ENCODE measurements around the gene USP25. TPM values are rescaled to one million over a fixed set of nuclear protein-coding genes. Genes with fewer than 3 reads are reported as not detected.

The USP25 gene
- total RNA-seq, 1 experiment from 2014 or later = 33.6 TPM

- Histone ChIP-seq H3K36me3 (ENCODE audit: control insufficient read depth in 1 of 2, insufficient read depth in 2 of 2, low read length in 2 of 2) (no peaks in the 10 kb centered on the region), H3K9me2 (ENCODE audit: insufficient read depth) (no peaks in the 10 kb centered on the region), H3K4me1 (ENCODE audit: control insufficient read depth in 1 of 2, insufficient read depth in 2 of 2, low read length in 2 of 2) (no peaks in the 10 kb centered on the region), H2AFZ (ENCODE audit: low read depth, low read length, poor library complexity, severe bottlenecking) (no peak overlapping the region), H3K79me2 (ENCODE audit: insufficient read depth, low read length) (peaks cover 93% of the 10 kb centered on the region), H3K27me3 (ENCODE audit: insufficient read depth, low read length) (no peaks in the 10 kb centered on the region), H3K27ac (ENCODE audit: low read depth, low read length) (no peak overlapping the region), H3K4me3 (replicated peaks in 1 of 2; ENCODE audit: low read depth in 1 of 2, low read length in 2 of 2) (no peak overlapping the region), H3K4me2 (ENCODE audit: low read length) (no peak overlapping the region), H4K20me1 (ENCODE audit: insufficient read depth) (no peaks in the 10 kb centered on the region), H3K9me3 (ENCODE audit: control insufficient read depth in 1 of 2, insufficient read depth in 1 of 2, low read depth in 1 of 2, low read length in 2 of 2) (no peaks in the 10 kb centered on the region), H3K9ac (ENCODE audit: low read length) (no peak overlapping the region)
- DNase-seq (ENCODE audit: low read depth, low spot score) = no peak
- intact Hi-C loops (cut with micrococcal nuclease) = no loop called here
- ATAC-seq = no peak
- ChIA-PET CTCF (no interaction called here), RAD21 (ENCODE audit: low non-redundant PET in 1 of 2, low total read pairs in 2 of 2, uncharacterized antibody in 2 of 2, unreplicated experiment in 2 of 2) (no interaction called here), POLR2A (interaction anchor here (1.9 kb wide), 1 partner anchor 12 kb away, joined by 9 read pairs; no protein-coding TSS in a partner anchor)
- no peak for TF ChIP-seq ZFX (IDR thresholded peaks at IDR 0.05)
- no peak for TF ChIP-seq ZBTB33 (IDR thresholded peaks at IDR 0.05; ENCODE audit: extremely low read depth, insufficient replicate concordance, low read length)
- no peak for TF ChIP-seq SP1 (IDR thresholded peaks at IDR 0.05; ENCODE audit: low read depth)
- no peak for TF ChIP-seq JUND (IDR thresholded peaks at IDR 0.05)
- TF ChIP-seq CEBPB (IDR thresholded peaks at IDR 0.05; ENCODE audit: low read depth) = no peak
- no peak for TF ChIP-seq SRF (IDR thresholded peaks at IDR 0.05; ENCODE audit: low read depth)
- TF ChIP-seq REST (IDR thresholded peaks at IDR 0.05; ENCODE audit: low read depth) = no peak
- no peak for TF ChIP-seq YY1 (IDR thresholded peaks at IDR 0.05; ENCODE audit: extremely low read depth, insufficient replicate concordance, low read depth, low read length)
- no peak for TF ChIP-seq TCF7L2 (IDR thresholded peaks at IDR 0.05; ENCODE audit: borderline replicate concordance, extremely low read depth, insufficient read depth, insufficient read length)
- no peak for TF ChIP-seq ATF3 (IDR thresholded peaks at IDR 0.05)
- TF ChIP-seq RAD21 (IDR thresholded peaks at IDR 0.05; ENCODE audit: low read depth) = no peak
- no peak for TF ChIP-seq POLR2AphosphoS5 (IDR thresholded peaks at IDR 0.05; ENCODE audit: low read depth, low read length)
- no peak for TF ChIP-seq CTCF (IDR thresholded peaks at IDR 0.05 in 2 of 3, conservative IDR thresholded peaks at IDR 0.05 in 1 of 3; ENCODE audit: borderline replicate concordance in 1 of 3, insufficient read depth in 1 of 3, low read depth in 2 of 3, low read length in 2 of 3)
- TF ChIP-seq POLR2A (IDR thresholded peaks at IDR 0.05; ENCODE audit: borderline replicate concordance, extremely low read depth, insufficient read depth, insufficient read length) = no peak
- TF ChIP-seq FOSL1 (IDR thresholded peaks at IDR 0.05; ENCODE audit: low read depth) = no peak
- no peak for TF ChIP-seq CBX3 (IDR thresholded peaks at IDR 0.05; ENCODE audit: low read depth)
- no peak for TF ChIP-seq MAX (IDR thresholded peaks at IDR 0.05)
- TF ChIP-seq ZNF274 (IDR thresholded peaks at IDR 0.05; ENCODE audit: low read depth, low read length) = no peak
- no peak for TF ChIP-seq EZH2 (IDR thresholded peaks at IDR 0.05)
- no peak for TF ChIP-seq EZH2phosphoT487 (IDR thresholded peaks at IDR 0.05; ENCODE audit: borderline replicate concordance)
- BruUV-seq (replicated peaks) = no TSS peak
Measured at GRCh38 chr21:15748586-15748985, 18.8 kb downstream of the USP25 start.
